ENCODE data around the gene TASOR2.

DNA sequence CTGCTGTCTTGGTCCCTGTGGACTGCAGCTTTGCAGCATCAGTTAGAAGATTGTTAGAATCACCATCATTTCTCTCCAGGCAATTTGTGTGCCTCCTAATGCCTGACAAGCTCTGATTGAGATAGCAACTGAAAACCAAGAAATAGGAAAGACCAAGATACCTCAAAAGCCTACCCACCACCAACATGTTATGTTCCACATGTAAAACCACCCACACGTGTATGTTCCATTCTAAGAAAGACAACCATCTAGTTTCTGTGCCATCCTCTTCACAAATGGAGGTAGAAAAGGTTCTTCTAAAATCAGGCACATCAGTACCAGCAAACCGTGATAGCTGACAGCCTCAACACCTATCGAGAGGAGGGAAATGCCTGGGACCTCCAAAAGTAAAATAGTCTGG lies 46.9 kb downstream of the TASOR2 start:
- TF ChIP-seq, protein P1, sequence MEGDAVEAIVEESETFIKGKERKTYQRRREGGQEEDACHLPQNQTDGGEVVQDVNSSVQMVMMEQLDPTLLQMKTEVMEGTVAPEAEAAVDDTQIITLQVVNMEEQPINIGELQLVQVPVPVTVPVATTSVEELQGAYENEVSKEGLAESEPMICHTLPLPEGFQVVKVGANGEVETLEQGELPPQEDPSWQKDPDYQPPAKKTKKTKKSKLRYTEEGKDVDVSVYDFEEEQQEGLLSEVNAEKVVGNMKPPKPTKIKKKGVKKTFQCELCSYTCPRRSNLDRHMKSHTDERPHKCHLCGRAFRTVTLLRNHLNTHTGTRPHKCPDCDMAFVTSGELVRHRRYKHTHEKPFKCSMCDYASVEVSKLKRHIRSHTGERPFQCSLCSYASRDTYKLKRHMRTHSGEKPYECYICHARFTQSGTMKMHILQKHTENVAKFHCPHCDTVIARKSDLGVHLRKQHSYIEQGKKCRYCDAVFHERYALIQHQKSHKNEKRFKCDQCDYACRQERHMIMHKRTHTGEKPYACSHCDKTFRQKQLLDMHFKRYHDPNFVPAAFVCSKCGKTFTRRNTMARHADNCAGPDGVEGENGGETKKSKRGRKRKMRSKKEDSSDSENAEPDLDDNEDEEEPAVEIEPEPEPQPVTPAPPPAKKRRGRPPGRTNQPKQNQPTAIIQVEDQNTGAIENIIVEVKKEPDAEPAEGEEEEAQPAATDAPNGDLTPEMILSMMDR (IDR thresholded peaks at IDR 0.05): no peak
- TF ChIP-seq POLR2A (IDR thresholded peaks at IDR 0.05): no peak

Measured in lower leg skin (tissue), 3 donors.